ENCODE results near the gene CRISPLD2.

- TF ChIP-seq, protein P1, sequence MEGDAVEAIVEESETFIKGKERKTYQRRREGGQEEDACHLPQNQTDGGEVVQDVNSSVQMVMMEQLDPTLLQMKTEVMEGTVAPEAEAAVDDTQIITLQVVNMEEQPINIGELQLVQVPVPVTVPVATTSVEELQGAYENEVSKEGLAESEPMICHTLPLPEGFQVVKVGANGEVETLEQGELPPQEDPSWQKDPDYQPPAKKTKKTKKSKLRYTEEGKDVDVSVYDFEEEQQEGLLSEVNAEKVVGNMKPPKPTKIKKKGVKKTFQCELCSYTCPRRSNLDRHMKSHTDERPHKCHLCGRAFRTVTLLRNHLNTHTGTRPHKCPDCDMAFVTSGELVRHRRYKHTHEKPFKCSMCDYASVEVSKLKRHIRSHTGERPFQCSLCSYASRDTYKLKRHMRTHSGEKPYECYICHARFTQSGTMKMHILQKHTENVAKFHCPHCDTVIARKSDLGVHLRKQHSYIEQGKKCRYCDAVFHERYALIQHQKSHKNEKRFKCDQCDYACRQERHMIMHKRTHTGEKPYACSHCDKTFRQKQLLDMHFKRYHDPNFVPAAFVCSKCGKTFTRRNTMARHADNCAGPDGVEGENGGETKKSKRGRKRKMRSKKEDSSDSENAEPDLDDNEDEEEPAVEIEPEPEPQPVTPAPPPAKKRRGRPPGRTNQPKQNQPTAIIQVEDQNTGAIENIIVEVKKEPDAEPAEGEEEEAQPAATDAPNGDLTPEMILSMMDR (IDR thresholded peaks at IDR 0.05) = no peak
- no peak for TF ChIP-seq POLR2A (IDR thresholded peaks at IDR 0.05)
These were observed 133.5 kb downstream of the CRISPLD2 start for GRCh38 chr16:84953190-84953746.

All from body of pancreas (tissue), 4 donors.